ENCODE results near the gene MEPCE.
"Not testable (repeated sequence)": the region's sequence is repeated elsewhere in the genome, so short reads cannot be mapped to it uniquely, and the experiment has no call there.

MEPCE gene, protein sequence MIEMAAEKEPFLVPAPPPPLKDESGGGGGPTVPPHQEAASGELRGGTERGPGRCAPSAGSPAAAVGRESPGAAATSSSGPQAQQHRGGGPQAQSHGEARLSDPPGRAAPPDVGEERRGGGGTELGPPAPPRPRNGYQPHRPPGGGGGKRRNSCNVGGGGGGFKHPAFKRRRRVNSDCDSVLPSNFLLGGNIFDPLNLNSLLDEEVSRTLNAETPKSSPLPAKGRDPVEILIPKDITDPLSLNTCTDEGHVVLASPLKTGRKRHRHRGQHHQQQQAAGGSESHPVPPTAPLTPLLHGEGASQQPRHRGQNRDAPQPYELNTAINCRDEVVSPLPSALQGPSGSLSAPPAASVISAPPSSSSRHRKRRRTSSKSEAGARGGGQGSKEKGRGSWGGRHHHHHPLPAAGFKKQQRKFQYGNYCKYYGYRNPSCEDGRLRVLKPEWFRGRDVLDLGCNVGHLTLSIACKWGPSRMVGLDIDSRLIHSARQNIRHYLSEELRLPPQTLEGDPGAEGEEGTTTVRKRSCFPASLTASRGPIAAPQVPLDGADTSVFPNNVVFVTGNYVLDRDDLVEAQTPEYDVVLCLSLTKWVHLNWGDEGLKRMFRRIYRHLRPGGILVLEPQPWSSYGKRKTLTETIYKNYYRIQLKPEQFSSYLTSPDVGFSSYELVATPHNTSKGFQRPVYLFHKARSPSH

DNA sequence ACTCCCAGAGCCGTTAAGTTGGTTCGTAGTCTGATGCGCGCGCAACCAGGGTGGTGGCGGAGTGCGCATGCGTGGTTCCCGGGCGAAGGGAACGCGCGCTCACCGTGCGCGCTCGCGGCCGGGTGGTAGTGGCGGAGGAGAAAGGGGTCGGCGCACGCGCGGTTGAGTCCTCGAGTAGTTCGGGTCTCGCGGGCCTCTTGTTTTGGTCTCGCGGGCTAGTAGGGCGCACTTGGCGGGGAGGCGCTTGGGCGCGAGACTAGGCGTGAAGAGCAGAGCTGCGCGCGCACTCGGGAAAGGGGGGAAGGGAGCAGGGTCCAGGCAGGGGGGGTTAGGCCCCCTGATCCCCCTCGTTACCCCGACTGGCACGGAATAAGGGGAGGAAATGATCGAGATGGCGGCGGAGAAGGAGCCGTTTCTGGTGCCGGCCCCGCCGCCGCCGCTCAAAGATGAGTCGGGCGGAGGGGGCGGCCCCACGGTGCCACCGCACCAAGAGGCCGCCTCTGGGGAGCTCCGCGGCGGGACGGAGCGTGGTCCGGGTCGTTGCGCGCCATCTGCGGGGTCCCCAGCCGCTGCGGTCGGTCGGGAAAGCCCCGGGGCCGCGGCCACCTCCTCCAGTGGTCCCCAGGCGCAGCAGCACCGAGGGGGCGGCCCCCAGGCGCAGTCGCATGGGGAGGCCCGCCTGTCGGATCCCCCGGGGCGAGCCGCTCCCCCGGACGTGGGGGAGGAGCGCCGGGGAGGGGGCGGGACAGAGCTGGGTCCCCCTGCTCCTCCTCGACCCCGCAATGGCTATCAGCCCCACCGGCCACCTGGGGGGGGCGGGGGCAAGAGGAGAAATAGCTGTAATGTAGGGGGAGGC is at the start of gene MEPCE:
TSS of gene MEPCE (plus strand) at position 195 of the 856 bp plus-strand sequence. CDS start at position 383, 188 bp downstream.
- DNase-seq, result peak; percentile 96

DNA sequence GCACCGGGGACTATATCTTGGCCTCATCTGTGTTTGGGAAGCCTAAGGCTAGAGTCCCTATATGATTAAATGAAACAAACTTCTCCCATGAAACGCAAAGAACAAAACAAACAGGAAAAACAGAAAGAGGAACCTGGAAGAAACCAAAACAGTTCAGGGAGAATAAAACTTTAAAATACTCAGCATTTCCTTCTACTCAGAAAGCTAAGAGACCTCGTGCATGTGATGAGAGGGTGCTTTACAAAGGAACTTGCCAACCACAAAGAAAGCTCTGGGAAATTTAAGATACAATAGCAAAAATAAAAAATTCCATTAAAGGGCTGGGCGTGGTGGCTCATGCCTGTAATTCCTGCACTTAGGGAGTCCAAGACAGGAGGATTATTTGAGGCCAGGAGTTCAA is 49.4 kb upstream of the MEPCE start:
- no peak for DNase-seq

DNA sequence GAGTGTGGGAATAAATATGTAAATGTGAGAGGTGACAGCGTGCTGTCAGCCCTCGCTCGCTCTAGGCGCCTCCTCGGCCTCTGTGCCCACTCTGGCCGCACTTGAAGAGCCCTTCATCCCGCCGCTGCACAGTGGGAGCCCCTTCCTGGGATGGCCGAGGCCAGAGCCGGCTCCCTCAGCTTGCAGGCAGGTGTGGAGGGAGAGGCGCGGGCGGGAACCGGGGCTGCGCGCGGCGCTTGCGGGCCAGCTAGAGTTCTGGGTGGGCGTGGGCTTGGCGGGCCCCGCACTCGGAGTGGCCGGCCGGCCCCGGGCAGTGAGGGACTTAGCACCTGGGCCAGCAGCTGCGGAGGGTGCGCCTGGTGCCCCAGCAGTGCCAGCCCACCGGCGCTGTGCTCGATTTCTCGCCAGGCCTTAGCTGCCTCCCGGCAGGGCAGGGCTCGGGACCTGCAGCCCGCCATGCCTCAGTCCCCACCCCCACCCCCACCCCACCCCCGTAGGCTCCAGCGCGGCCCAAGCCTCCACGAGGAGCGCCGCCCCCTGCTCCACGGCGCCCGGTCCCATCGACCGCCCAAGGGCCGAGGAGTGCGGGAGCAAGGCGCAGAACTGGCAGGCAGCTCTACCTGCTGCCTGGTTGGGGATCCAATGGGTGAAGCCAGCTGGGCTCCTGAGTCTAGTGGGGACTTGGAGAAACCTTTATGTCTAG is 47.9 kb upstream of the MEPCE start:
- DNase-seq, result not testable (repeated sequence)

- not testable (repeated sequence) for DNase-seq
These were observed 47.3 kb upstream of the MEPCE start for GRCh38 chr7:100382234-100382853.

GRCh38 chr7:100384628-100385294 is 44.9 kb upstream of the MEPCE start:
- DNase-seq, result no peak

DNA sequence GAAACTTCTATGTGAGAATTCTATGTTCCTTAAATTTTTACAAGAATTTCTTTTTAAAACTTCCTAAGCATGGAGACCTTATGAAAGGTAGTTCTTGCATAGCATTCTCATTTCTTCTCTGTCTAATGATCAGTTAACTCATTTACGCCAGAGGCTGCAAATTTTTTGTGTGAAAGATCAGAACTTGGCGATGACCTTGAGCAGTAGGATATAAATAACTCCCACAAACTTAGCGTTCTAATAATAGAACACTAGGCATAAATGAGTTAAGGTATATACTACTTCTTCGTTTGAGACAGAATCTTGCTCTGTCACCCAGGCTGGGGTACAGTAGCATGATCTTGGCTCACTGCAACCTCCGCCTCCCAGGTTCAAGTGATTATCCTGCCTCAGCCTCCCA is 42.7 kb upstream of the MEPCE start:
- DNase-seq, result no peak

GRCh38 chr7:100387695-100388094 is 41.9 kb upstream of the MEPCE start:
- no peak for DNase-seq

DNA sequence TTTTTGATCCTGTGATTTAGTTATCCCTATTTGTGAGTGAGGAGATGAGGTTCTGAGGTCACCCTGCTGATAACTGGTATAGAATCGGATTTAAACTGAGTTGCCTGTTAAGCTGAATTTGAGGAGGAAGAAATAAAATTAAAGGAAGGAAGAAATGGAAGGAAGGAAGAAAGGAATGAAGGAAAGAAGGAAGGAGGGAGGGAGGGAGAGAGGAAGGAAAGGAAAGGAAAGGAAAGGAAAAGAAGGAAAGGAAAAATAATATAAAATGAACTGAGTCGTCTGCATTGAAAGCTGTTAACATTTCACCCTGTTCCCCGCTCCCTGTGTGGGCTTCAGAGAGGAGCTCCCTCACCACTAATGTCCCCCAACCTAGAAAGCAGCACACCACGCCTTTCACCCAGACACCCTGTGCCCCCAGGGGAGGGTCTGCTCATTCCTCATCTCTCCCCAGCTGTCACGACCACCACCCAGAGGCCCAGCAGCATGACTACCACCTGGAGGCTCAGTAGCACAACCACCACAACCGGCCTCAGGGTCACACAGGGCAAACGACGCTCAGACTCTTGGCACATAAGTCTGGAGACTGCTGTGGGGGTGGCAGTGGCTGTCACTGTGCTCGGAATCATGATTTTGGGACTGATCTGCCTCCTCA is 40.1 kb upstream of the MEPCE start:
- DNase-seq, result no peak

DNA sequence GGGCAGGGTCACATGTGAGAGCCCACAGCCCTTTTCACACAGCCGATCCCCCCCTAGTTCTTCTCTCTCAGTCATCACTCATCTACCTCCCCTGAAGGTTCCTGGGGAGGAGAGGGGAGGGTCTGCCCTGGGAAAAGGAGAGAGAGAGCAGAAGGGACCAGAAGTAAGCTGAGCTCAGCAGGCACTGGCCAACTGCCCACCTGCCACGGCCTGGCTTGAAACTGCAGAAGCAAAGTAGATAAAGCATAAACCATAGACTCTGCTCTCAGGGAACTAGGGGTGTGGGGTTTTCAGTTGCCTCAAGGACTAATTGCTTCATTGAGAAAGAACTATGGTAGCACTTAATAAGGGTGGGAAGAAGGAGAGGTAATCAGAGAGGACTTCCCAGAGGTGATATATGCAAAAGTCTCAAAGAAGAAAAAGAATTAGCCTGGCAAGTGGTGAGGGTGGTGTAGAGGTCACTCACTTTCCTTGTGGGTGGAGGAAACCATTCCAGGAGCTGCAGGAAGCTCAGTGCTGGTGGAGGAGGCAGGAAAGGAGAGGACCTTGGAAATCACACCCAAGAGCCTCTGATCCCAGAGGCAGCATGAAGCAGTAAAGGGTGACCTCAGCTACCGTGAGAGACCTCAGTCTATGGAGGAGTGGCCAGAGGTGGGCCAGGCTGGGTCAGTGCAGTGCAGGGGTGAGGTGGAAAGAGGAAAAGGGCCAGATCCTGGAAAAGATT is 39.2 kb upstream of the MEPCE start:
- no peak for DNase-seq

DNA sequence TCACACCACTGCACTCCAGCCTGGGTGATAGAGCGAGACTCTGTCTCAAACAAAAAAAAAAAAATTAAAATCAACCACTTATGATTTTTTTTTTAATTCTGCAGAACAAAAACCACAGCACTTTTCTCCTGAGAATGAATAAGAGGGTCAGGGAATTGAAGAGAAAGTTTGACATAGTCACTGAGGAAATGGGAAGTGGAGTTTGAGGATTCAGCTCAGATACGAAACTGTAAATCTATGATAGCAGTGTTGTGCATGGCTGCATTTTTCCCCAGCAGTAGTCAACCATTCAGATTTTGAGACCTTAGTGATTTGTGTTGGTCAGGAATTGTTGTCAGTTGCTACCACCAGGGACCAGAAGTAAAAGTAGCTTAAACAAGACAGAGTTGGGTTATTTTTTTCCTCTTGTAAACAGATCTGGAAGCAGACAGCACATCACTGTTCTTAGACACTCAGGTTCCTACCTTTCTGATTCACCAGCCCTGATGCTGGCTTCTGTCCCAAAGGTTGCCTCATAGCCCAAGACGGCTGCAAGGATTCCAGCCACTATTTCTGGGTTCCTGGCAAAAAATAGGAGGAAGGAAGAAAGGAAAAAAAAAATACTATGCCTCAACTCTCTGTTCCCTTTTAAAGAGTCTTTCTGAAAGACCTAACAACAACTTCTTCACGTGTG is 36.3 kb upstream of the MEPCE start:
- DNase-seq, result no peak

GRCh38 chr7:100394077-100394476 is 35.6 kb upstream of the MEPCE start:
- DNase-seq, result no peak

GRCh38 chr7:100396421-100396982 is 33.1 kb upstream of the MEPCE start:
- DNase-seq, result no peak

GRCh38 chr7:100397315-100398081 is 32.1 kb upstream of the MEPCE start:
- no peak for DNase-seq

DNA sequence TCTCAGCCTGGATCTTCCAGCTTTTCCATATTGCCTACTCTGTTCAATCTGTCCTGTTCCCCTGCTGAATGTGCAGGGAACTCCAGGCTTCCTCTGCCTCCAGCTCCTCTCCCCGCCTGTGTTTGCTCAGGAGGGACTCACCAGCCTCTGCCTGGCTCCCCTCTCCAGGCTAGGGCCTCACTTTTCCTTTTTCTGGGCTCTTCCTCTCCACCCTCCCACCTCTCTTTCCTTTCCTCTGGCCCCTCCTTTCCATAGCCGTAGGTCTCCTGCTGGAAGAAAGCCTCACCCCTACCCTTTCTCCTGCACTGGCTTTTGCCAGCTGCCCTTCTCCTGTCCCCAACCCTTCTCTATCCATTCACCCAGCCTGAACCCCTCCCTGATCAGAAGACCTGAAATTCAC is 31.4 kb upstream of the MEPCE start:
- no peak for DNase-seq

DNA sequence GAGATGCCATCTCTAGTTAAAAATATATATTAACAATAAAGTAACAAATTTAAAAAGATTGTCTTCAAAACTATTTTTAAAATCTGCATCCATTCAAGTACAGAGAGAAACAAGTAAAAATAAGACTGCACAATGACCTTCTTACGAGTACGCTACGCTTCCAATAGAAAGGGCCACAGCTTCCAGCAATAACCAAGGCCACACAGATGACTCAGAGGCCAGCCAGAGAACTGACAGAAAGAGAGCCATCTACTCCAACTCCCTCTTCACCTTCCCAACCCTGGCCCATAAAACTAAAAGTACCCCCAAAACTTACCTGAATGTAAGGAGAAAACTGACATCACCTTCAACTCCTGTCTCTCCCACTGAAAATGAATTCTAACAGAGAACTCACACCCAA is 29.6 kb upstream of the MEPCE start:
- no peak for DNase-seq

DNA sequence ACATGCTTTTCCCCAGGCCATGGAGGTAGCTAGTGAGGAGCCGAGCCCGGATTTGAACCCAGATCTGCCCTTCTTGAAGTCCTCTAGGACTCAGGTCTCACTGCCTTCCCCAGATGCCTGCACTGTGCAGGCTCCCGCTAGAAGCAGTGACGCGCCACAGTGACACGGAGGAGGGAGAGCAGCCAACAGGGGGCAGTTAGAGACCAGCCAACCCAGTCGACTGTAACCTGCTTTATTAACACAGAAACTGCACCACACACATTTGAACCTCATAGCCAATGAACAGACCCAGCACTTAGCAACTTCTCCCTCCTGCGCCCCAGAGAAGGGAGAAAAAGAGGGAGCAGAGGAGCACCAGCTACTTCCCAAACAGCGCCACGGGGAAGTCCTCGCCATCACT is 29.0 kb upstream of the MEPCE start:
- DNase-seq, result no peak

DNA sequence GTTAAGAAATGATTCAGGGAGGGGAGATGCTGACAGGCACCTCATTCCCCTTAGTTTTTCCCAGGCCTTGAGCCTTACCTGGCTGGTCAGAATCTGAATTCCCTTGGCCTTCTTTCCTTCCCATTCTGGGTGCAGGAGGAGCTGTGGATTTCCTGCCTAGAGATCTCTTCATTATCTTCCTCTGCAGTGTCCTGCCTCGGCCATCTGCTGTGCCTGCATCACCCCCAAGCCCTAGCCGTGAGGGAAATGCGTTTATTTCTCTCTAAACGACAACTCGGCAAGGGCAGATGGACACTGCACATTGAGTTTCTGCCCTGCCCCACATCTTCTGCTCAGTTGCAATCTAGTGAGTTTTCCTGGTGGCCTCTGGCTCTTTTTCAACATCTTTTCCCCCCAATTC is 27.8 kb upstream of the MEPCE start:
- DNase-seq, result no peak

- DNase-seq, result no peak
These were observed 27.4 kb upstream of the MEPCE start for GRCh38 chr7:100402241-100402640.

DNA sequence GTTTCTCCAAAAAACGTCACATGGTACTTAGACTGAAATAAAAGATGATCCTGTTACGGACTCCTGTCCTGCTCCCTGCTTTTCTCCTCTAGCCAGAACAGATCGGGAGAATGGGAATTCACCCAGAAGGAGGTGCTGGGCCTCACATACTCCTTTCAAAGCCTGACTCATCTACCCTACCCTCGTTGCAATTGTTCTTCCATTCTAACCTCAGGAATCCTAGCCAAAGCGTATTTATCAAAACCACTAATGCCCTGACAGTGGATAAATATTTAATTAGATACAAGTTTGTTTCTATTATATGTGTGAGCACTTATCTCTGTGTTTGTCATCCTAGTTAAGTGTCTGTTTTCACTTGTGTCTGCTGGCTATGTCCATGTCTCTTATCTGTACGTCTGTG is 22.9 kb upstream of the MEPCE start:
- no peak for DNase-seq

Measured in activated CD4-positive, alpha-beta T cell treated with anti-CD3 and anti-CD28 coated beads for 1 hour (primary cell).